T-helper 2 cell treated with Interferon-gamma antibody and Interleukin-4, amounts not matched to agents 100 ng/mL and 5 ng/mL, for 36 hours (primary cell): ENCODE measurements around the gene ZFAND2A. TPM values are rescaled to one million over a fixed set of nuclear protein-coding genes. Genes with fewer than 3 reads are reported as not detected.
"Not testable (repeated sequence)": the region's sequence is repeated elsewhere in the genome, so short reads cannot be mapped to it uniquely, and the experiment has no call there.

Experiments
- intact Hi-C: fragments of 100-400 bp; cut with micrococcal nuclease; formaldehyde crosslinking; loops from one replicate; pipeline ENCODE4 v1.15.1; 2023
- total RNA-seq: library from RNA; stranded (reverse); gene quantifications from 2 replicates; pipeline ENCODE4 v1.2.3, GENCODE V29; 2022

Gene ZFAND2A
- total RNA-seq, 1 donor from 2014 or later = 21.8 TPM

GRCh38 chr7:1175967-1176851, 16.2 kb upstream of the ZFAND2A start:
- intact Hi-C loops = loop anchor here (1.0 to 2.0 kb wide), 2 partner anchors 89 to 183 kb away; no protein-coding TSS in a partner anchor

GRCh38 chr7:1175597-1175966, 15.6 kb upstream of the ZFAND2A start:
- intact Hi-C loops = no loop called here

- intact Hi-C loops = no loop called here
These were observed 15.0 kb upstream of the ZFAND2A start for GRCh38 chr7:1174881-1175596.

- intact Hi-C loops = no loop called here
These were observed 14.0 kb upstream of the ZFAND2A start for GRCh38 chr7:1174002-1174401.

DNA sequence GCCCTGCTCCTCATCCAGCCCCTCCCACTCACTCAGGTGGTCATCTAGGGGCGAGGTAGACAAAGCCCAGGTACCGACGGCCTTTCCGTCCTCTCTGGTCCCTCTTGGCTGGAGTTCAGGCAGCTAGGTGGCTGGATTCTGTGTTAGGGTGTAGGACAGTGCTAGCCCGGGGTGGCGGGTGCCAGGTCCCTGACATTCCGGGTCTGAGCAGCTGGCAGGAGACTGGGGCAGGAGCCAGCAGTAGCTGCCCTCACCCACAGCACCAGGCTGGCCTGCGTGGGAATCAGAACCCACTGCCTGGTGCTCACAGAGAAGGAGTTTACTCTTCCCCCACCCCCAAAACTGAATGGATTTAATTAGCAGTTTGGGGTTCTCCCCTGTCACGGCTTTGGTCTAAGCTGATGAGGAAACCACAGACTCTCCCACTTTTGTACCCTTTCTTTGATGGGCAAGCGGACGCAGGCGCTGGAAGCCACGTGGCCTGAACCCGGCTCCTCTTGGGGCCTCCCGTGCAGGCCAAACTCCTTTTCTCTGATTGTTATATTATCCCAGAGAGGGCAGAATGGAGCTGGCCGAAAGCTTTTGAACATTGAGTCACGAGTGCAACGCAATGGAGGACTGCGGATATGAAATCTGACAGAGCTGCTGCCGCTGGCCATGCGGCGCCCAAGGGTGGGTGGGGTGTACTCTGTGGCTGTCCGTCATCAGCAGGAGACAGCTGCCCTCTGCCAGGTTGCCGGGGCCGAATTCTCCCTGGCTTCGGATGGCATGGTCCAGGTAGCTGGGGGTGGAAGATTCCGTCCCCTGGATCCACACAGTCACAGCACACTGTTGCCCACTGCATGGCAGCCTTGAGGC, 12.9 kb upstream of the ZFAND2A start:
- intact Hi-C loops = no loop called here

DNA sequence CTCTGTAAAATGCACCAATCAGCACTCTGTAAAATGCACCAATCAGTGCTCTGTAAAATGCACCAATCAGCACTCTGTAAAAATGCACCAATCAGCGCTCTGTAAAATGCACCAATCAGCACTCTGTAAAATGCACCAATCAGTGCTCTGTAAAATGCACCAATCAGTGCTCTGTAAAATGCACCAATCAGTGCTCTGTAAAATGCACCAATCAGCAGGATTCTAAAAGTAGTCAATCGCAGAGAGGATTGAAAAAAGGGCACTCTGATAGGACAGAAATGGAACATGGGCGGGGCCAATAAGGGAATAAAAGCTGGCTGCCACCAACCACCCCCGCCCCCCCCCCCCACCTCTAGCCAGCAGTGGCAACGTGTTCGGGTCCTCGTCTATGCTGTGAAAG, 11.5 kb upstream of the ZFAND2A start:
- intact Hi-C loops = not testable (repeated sequence)

- intact Hi-C loops = no loop called here
These were observed 10.9 kb upstream of the ZFAND2A start for GRCh38 chr7:1170741-1171501.

- intact Hi-C loops = loop anchor here (1.0 kb wide), 1 partner anchor 9 kb away; the partner anchor contains the start of gene ZFAND2A
These were observed 9.7 kb upstream of the ZFAND2A start for GRCh38 chr7:1169409-1170368.

- intact Hi-C loops = no loop called here
These were observed 8.4 kb upstream of the ZFAND2A start for GRCh38 chr7:1168422-1168821.

GRCh38 chr7:1164436-1164835, 4.4 kb upstream of the ZFAND2A start:
- intact Hi-C loops = no loop called here

DNA sequence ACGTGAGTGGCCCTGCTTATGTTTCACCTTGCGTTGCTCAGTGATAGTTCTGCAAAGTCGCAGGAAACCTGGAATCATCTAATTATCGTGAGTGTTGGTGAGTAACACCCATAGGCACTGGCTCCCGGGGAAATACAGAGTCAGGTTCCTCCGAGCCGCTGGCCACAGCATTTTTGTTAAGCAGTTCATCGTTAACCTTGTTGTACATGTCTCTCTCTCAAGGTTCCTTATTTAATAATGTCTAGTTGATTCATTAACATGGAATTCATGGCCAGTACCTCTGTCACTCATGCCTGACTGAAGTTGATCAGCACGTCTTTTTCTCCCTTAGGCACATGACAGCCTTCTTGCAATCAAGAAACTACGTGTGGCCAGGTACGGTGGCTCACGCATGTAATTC, 3.1 kb upstream of the ZFAND2A start:
- intact Hi-C loops = no loop called here

DNA sequence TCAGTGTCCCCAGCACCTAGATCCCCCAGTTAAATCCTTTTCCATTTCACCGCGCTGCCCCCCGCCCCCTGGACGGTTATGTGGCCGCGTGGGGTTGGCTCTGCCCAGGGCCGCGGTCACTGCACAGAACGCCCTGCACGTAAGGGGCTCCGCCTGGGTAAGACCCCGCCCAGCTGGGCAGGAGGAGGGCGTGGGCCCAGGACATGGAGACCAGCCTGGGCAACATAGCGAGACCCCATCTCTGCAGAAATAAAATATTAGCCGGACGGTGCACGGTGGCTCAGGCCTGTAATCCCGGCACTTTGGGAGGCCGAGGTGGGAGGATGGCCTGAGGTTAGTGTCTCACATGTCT, 650 bp upstream of the ZFAND2A start:
- intact Hi-C loops = loop anchor here (1.0 to 2.0 kb wide), 3 partner anchors 9 to 284 kb away; partner anchors contain the start of gene GET4

DNA sequence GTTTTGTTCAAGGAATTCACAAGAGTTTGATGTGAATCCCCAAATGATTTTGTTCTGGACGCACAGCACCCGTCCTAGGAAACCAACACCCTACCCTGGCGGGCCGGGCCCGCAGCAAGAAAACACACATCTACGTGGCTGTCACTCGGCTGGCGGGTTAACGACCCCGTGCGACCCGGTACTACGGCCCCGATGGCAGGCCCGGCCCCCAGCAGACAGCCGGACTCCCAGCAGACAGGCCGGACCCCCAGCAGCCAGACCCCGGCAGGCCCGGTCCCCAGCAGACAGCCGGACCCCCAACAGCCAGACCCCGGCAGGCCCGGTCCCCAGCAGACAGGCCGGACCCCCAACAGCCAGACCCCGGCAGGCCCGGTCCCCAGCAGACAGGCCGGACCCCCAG, 765 bp downstream of the ZFAND2A start:
- intact Hi-C loops = not testable (repeated sequence)

- intact Hi-C loops = no loop called here
These were observed 1.5 kb downstream of the ZFAND2A start for GRCh38 chr7:1158203-1159126.

- intact Hi-C loops = no loop called here
These were observed 3.0 kb downstream of the ZFAND2A start for GRCh38 chr7:1156782-1157535.

GRCh38 chr7:1155818-1156781, 3.9 kb downstream of the ZFAND2A start:
- intact Hi-C loops = not testable (repeated sequence)
